A549 (cell line): ENCODE data around the gene PCGF3. TPM values are rescaled to one million over a fixed set of nuclear protein-coding genes. Genes with fewer than 3 reads are reported as not detected.

Source experiments
- ATAC-seq, 2 experiments: fragments of 200-7000 bp in 1 of 2; fragments of >200 bp in 1 of 2; cut with Nextera tagmentation in 1 of 2; cut with Tn5 transposase in 1 of 2; 3 replicates each; pipeline versions ENCODE4 v1.8.0 to v1.9.1; 2018 to 2020; ENCODE audit warnings: mild to moderate bottlenecking in 1 of 2, moderate library complexity in 1 of 2
- CTCF ChIA-PET: fragments of 300-600 bp; sonication (Branson Sonifier 250); formaldehyde crosslinking; extraction: SDS; loops from one replicate; lab custom pipeline; 2021; ENCODE audit warnings: antibody characterized with exemption, inconsistent platforms; lab: Yijun Ruan, JAX
- POLR2A ChIA-PET: fragments of 350-600 bp; formaldehyde crosslinking; extraction: SDS; loops from one replicate; lab custom pipeline; 2021; ENCODE audit warnings: antibody characterized with exemption, inconsistent platforms; lab: Yijun Ruan, JAX
- DNase-seq, 2 experiments: peaks; one replicate each; pipeline versions ENCODE4 v3.0.0 to v3.0.0-alpha.2; 2011 to 2016; ENCODE audit warnings: low read depth in 1 of 2, low spot score in 1 of 2
- FAIRE-seq: peaks from 2 replicates; lab custom pipeline; 2011; peaks lifted over from hg19 to GRCh38; lab: Jason Lieb, UNC
- H3K27ac ChIP-seq, 2 experiments: fragments of >200 bp; sonication (Bioruptor Twin); formaldehyde crosslinking; 3 replicates each; pipeline ENCODE4 v1.5.1; 2016 to 2017
- H3K4me1 ChIP-seq: fragments of >200 bp; sonication (Bioruptor Twin); formaldehyde crosslinking; 3 replicates; pipeline ENCODE4 v1.6.1; 2016
- H3K4me2 ChIP-seq: fragments of >200 bp; sonication (Bioruptor Twin); formaldehyde crosslinking; 3 replicates; pipeline ENCODE4 v1.6.1; 2016
- H3K4me3 ChIP-seq: fragments of >200 bp; sonication (Bioruptor Twin); formaldehyde crosslinking; 3 replicates; pipeline ENCODE4 v1.5.1; 2016
- H3K9me3 ChIP-seq: fragments of >200 bp; sonication (Bioruptor Twin); formaldehyde crosslinking; 3 replicates; pipeline ENCODE4 v1.6.1; 2016
- BHLHE40 ChIP-seq: IDR thresholded peaks from 2 replicates; pipeline ENCODE4 v1.6.1; 2012; ENCODE audit warnings: low read depth, low read length, inconsistent platforms
- CEBPB ChIP-seq, 2 experiments: fragments of >200 bp in 1 of 2; sonication (Bioruptor Twin) in 1 of 2; formaldehyde crosslinking in 1 of 2; IDR thresholded peaks; 2 replicates each; pipeline ENCODE4 v1.6.1; 2012 to 2016
- EHMT2 ChIP-seq: fragments of 200-600 bp; sonication (generic); IDR thresholded peaks from 2 replicates; pipeline ENCODE4 v1.6.1; 2016; ENCODE audit warnings: antibody characterized with exemption, low read depth, mild to moderate bottlenecking, moderate library complexity
- ESRRA ChIP-seq: fragments of 150-350 bp; IDR thresholded peaks from 2 replicates; pipeline ENCODE4 v1.6.1; 2014; ENCODE audit warnings: mild to moderate bottlenecking, low read length, borderline replicate concordance
- HOXB5 ChIP-seq: fragments of 250-450 bp; sonication (Bioruptor Pico); IDR thresholded peaks from 2 replicates; pipeline ENCODE4 v1.5.0; 2020; ENCODE audit warnings: mild to moderate bottlenecking, moderate library complexity
- JUN ChIP-seq, 2 experiments: fragments of >200 bp; sonication (Bioruptor Twin); formaldehyde crosslinking; IDR thresholded peaks; 2 replicates in 1 of 2; 3 replicates in 1 of 2; pipeline ENCODE4 v1.6.1; 2016 to 2017
- JUNB ChIP-seq: fragments of >200 bp; sonication (Bioruptor Twin); formaldehyde crosslinking; IDR thresholded peaks from 2 replicates; pipeline ENCODE4 v1.6.1; 2016
- KDM1A ChIP-seq: fragments of 200-600 bp; sonication (generic); IDR thresholded peaks from 2 replicates; pipeline ENCODE4 v1.6.1; 2016; ENCODE audit warnings: low read depth, mild to moderate bottlenecking
- NFE2L2 ChIP-seq: fragments of 150-350 bp; conservative IDR thresholded peaks from 2 replicates; pipeline ENCODE4 v1.6.1; 2014; ENCODE audit warnings: low read length
- PHF8 ChIP-seq: fragments of 200-600 bp; sonication (generic); IDR thresholded peaks from 2 replicates; pipeline ENCODE4 v1.6.1; 2016; ENCODE audit warnings: low read depth, mild to moderate bottlenecking, antibody characterized with exemption, moderate library complexity, borderline replicate concordance
- RFX5 ChIP-seq: fragments of 450-650 bp; IDR thresholded peaks from 2 replicates; pipeline ENCODE4 v1.7.1; 2014; ENCODE audit warnings: antibody characterized with exemption, mild to moderate bottlenecking, moderate library complexity
- SREBF2 ChIP-seq: fragments of 450-650 bp; IDR thresholded peaks from 2 replicates; pipeline ENCODE4 v1.6.1; 2014; ENCODE audit warnings: mild to moderate bottlenecking, moderate library complexity
- TFCP2L1 ChIP-seq: fragments of 250-450 bp; sonication (Bioruptor Pico); IDR thresholded peaks from 2 replicates; pipeline ENCODE4 v1.5.0; 2021; ENCODE audit warnings: mild to moderate bottlenecking
- TP53 ChIP-seq: fragments of 250-450 bp; sonication (Bioruptor Pico); IDR thresholded peaks from 2 replicates; pipeline ENCODE4 v1.5.0; 2021; ENCODE audit warnings: mild to moderate bottlenecking, moderate library complexity
- WGBS: methylation state at CpG from one replicate; pipeline ENCODE4 v1.1.6; 2017; ENCODE audit errors: missing lambda C conversion rate; 5-methylcytosine and 5-hydroxymethylcytosine counted together
- polyA plus RNA-seq, 4 experiments: library from polyadenylated mRNA; depleted of rRNA in 3 of 4; stranded (reverse); fragments of >200 nt; fragmentation: RNase III in 1 of 4; extraction: RNeasy Plus Mini Kit Qiagen cat#74134 plus additional on column Dnase treatment in 1 of 4; gene quantifications; 2 replicates in 3 of 4; 3 replicates in 1 of 4; pipeline ENCODE4 v1.2.3, GENCODE V29; 2011 to 2017
- TF ChIP-seq, protein P1 (sequence below): fragments of 200-600 bp; sonication (generic); IDR thresholded peaks from 2 replicates; pipeline ENCODE4 v1.6.1; 2016; ENCODE audit warnings: antibody characterized with exemption, mild to moderate bottlenecking, moderate library complexity
- TF ChIP-seq, protein P2 (sequence below): fragments of 250-450 bp; sonication (Bioruptor Pico); IDR thresholded peaks from 2 replicates; pipeline ENCODE4 v1.5.0; 2021; ENCODE audit warnings: mild to moderate bottlenecking, moderate library complexity, borderline replicate concordance
- TF ChIP-seq, protein P3 (sequence below): IDR thresholded peaks from 2 replicates; pipeline ENCODE4 v1.6.1; 2012
- TF ChIP-seq, protein P4 (sequence below): IDR thresholded peaks from 2 replicates; pipeline ENCODE4 v1.6.1; 2012; ENCODE audit warnings: low read depth, borderline replicate concordance

The PCGF3 gene
- polyA plus RNA-seq, 2 of the 4 experiments (the other 2 are of a cell fraction), result 15.9 to 21.0 TPM

DNA sequence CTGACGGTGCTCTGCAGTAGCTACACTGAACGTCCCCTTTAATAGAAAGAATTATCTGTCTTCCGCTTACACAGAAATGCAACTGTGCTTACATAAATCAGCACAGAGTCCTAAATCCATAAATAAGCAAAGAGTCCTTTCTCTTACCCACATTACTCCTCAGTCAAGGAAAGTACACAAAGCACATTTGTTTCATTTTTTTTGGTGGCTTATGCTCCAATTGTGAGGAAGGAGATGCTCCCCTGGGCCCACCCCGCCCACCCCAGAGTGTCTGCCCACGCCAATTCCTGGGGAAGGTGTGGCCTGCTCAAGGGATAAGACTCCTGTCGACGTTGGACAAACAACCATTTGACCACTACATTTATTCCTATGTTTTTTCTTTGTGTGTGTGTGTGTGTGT, 66.5 kb downstream of the PCGF3 start:
- POLR2A ChIA-PET, result interaction anchor here (0.5 kb wide), 1 partner anchor 14 kb away, joined by 3 read pairs; no protein-coding TSS in a partner anchor
- 90% methylated on average over 5 of the region's 7 CpGs for WGBS
- CTCF ChIA-PET, result no interaction called here
- H3K4me1 ChIP-seq, result no peaks in the 10 kb centered on the region
- H3K9me3 ChIP-seq, result no peaks in the 10 kb centered on the region
- DNase-seq (no peak), FAIRE-seq (no peak), ATAC-seq (no peak)
- no peak overlapping the region for H3K4me2 ChIP-seq
- no peak overlapping the region for H3K4me3 ChIP-seq
- no peak for TF ChIP-seq ESRRA
- TF ChIP-seq SREBF2, result no peak
- TF ChIP-seq, protein P1, sequence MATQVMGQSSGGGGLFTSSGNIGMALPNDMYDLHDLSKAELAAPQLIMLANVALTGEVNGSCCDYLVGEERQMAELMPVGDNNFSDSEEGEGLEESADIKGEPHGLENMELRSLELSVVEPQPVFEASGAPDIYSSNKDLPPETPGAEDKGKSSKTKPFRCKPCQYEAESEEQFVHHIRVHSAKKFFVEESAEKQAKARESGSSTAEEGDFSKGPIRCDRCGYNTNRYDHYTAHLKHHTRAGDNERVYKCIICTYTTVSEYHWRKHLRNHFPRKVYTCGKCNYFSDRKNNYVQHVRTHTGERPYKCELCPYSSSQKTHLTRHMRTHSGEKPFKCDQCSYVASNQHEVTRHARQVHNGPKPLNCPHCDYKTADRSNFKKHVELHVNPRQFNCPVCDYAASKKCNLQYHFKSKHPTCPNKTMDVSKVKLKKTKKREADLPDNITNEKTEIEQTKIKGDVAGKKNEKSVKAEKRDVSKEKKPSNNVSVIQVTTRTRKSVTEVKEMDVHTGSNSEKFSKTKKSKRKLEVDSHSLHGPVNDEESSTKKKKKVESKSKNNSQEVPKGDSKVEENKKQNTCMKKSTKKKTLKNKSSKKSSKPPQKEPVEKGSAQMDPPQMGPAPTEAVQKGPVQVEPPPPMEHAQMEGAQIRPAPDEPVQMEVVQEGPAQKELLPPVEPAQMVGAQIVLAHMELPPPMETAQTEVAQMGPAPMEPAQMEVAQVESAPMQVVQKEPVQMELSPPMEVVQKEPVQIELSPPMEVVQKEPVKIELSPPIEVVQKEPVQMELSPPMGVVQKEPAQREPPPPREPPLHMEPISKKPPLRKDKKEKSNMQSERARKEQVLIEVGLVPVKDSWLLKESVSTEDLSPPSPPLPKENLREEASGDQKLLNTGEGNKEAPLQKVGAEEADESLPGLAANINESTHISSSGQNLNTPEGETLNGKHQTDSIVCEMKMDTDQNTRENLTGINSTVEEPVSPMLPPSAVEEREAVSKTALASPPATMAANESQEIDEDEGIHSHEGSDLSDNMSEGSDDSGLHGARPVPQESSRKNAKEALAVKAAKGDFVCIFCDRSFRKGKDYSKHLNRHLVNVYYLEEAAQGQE, result no peak
- TF ChIP-seq, protein P2, sequence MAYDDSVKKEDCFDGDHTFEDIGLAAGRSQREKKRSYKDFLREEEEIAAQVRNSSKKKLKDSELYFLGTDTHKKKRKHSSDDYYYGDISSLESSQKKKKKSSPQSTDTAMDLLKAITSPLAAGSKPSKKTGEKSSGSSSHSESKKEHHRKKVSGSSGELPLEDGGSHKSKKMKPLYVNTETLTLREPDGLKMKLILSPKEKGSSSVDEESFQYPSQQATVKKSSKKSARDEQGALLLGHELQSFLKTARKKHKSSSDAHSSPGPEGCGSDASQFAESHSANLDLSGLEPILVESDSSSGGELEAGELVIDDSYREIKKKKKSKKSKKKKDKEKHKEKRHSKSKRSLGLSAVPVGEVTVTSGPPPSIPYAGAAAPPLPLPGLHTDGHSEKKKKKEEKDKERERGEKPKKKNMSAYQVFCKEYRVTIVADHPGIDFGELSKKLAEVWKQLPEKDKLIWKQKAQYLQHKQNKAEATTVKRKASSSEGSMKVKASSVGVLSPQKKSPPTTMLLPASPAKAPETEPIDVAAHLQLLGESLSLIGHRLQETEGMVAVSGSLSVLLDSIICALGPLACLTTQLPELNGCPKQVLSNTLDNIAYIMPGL (CRISPR knock-in tag), result no peak
- no peak for TF ChIP-seq TFCP2L1 (CRISPR knock-in tag)
- no peak for TF ChIP-seq NFE2L2
- TF ChIP-seq JUN (IDR thresholded peaks at IDR 0.05), result no peak
- TF ChIP-seq JUNB, result no peak
- no peak for TF ChIP-seq RFX5
- no peak for TF ChIP-seq KDM1A
- TF ChIP-seq PHF8, result no peak
- H3K27ac ChIP-seq, result no peak overlapping the region

- ChIA-PET POLR2A (no interaction called here), CTCF (no interaction called here)
- 92% methylated on average over 5 of the region's 8 CpGs for WGBS
- TF ChIP-seq PHF8, result no peak
- no peak for TF ChIP-seq KDM1A
- TF ChIP-seq TP53, result no peak
- TF ChIP-seq, protein P3, sequence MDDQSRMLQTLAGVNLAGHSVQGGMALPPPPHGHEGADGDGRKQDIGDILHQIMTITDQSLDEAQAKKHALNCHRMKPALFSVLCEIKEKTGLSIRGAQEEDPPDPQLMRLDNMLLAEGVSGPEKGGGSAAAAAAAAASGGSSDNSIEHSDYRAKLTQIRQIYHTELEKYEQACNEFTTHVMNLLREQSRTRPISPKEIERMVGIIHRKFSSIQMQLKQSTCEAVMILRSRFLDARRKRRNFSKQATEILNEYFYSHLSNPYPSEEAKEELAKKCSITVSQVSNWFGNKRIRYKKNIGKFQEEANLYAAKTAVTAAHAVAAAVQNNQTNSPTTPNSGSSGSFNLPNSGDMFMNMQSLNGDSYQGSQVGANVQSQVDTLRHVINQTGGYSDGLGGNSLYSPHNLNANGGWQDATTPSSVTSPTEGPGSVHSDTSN, result no peak
- TF ChIP-seq EHMT2, result no peak
- no peak for TF ChIP-seq SREBF2
- TF ChIP-seq CEBPB (IDR thresholded peaks at IDR 0.05), result no peak
- TF ChIP-seq HOXB5 (CRISPR knock-in tag), result no peak
- TF ChIP-seq BHLHE40, result no peak
- TF ChIP-seq, protein P4, sequence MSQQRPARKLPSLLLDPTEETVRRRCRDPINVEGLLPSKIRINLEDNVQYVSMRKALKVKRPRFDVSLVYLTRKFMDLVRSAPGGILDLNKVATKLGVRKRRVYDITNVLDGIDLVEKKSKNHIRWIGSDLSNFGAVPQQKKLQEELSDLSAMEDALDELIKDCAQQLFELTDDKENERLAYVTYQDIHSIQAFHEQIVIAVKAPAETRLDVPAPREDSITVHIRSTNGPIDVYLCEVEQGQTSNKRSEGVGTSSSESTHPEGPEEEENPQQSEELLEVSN, result no peak
- DNase-seq (no peak), ATAC-seq (peak; percentile 41 to 55; a peak in 5 of 6 replicates), FAIRE-seq (no peak)
- Histone ChIP-seq H3K4me1 (no peaks in the 10 kb centered on the region), H3K9me3 (no peaks in the 10 kb centered on the region), H3K4me2 (no peak overlapping the region), H3K27ac (no peak overlapping the region), H3K4me3 (no peak overlapping the region)
Measured at GRCh38 chr4:772776-773175, 67.1 kb downstream of the PCGF3 start.
